DOHH2 (cell line): Measurements from ENCODE around the gene LZIC.

ENCODE experiments used
- EZH2phosphoT487 ChIP-seq: fragments of 200-600 bp; sonication (generic); IDR thresholded peaks from 2 replicates; pipeline ENCODE4 v1.6.1; 2017; ENCODE audit warnings: borderline replicate concordance, mild to moderate bottlenecking, antibody characterized with exemption, low read length, moderate library complexity, mixed read lengths
- TF ChIP-seq, protein P1 (sequence below): fragments of 200-600 bp; sonication (generic); IDR thresholded peaks from one replicate; pipeline ENCODE4 v1.5.1; 2014; ENCODE audit warnings: antibody characterized with exemption, mild to moderate bottlenecking, low read depth, low read length; ENCODE audit not compliant: poor library complexity, severe bottlenecking

DNA sequence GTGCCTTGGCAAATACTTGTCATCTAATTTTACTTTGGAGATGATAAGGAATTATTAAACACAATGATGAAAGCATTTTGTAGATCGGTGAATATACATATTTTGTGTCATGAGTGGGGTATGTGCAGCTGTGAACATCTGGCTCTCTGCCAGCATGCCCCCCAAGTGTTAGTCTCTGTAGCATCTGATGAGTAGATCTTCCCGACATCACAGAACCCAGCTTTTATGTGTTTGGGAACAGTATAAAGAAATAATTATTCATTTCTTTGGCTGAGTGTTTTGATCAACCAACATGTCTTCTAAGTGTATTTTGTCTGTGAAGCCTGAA, 28.6 kb downstream of the LZIC start:
- TF ChIP-seq, protein P1, sequence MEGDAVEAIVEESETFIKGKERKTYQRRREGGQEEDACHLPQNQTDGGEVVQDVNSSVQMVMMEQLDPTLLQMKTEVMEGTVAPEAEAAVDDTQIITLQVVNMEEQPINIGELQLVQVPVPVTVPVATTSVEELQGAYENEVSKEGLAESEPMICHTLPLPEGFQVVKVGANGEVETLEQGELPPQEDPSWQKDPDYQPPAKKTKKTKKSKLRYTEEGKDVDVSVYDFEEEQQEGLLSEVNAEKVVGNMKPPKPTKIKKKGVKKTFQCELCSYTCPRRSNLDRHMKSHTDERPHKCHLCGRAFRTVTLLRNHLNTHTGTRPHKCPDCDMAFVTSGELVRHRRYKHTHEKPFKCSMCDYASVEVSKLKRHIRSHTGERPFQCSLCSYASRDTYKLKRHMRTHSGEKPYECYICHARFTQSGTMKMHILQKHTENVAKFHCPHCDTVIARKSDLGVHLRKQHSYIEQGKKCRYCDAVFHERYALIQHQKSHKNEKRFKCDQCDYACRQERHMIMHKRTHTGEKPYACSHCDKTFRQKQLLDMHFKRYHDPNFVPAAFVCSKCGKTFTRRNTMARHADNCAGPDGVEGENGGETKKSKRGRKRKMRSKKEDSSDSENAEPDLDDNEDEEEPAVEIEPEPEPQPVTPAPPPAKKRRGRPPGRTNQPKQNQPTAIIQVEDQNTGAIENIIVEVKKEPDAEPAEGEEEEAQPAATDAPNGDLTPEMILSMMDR, result peak; percentile 31
- no peak for TF ChIP-seq EZH2phosphoT487
